ENCODE data around the gene GLE1. TPM values are rescaled to one million over a fixed set of nuclear protein-coding genes. Genes with fewer than 3 reads are reported as not detected.

The GLE1 gene, protein sequence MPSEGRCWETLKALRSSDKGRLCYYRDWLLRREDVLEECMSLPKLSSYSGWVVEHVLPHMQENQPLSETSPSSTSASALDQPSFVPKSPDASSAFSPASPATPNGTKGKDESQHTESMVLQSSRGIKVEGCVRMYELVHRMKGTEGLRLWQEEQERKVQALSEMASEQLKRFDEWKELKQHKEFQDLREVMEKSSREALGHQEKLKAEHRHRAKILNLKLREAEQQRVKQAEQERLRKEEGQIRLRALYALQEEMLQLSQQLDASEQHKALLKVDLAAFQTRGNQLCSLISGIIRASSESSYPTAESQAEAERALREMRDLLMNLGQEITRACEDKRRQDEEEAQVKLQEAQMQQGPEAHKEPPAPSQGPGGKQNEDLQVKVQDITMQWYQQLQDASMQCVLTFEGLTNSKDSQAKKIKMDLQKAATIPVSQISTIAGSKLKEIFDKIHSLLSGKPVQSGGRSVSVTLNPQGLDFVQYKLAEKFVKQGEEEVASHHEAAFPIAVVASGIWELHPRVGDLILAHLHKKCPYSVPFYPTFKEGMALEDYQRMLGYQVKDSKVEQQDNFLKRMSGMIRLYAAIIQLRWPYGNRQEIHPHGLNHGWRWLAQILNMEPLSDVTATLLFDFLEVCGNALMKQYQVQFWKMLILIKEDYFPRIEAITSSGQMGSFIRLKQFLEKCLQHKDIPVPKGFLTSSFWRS
- total RNA-seq (2022; extraction: Qiagen RNA extraction; ENCODE audit: low read depth): 29.1 to 33.7 TPM (median 30.7 TPM) in 5 replicates

GRCh38 chr9:128504485-128505413 is at the start of gene GLE1:
Gene GLE1, plus strand, starts transcription at chr9:128504719. Its CDS starts 87 bp downstream, at chr9:128504806.

GRCh38 chr9:128455849-128456612 is 48.5 kb upstream of the GLE1 start, which contains the start of gene ODF2:
Gene ODF2, plus strand, starts transcription at chr9:128456006. Its CDS starts 86 bp downstream, at chr9:128456092.

DNA sequence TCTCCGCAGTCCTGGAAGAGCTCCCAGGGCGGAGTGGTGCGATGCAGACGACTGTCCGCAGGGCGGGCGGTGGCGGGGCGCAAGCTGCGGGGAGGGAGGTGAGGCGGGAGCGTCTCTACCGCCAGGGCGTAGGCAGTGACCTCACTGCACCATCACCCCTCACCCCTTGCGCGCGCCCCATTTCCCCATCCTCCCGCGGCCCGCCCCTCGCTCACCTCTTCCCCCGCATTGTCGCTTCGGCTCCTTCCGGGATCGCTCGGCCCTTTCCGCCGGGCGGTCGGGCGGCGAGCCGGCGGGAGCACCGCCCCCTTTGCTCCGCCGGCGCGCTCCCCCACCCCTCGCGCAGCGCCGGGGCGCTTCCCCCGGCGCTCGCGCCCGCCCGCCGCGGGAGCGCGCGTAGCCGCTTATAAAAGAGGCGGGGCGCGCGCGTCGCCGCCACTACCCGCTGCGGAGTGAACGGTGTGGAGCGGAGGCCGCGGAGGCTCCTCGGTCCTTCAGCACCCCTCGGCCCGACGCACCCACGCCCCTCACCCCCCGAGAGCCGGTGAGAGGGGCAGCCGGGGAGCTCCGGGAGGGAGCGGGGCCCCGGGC is 47.7 kb downstream of the GLE1 start, which contains the start of gene SPTAN1:
Gene SPTAN1, plus strand, starts transcription at position 435 of the 591 bp plus-strand sequence. CDS start 14,154 bp downstream, outside the sequence.

Other genes starting within 250 kb of the GLE1 start
- 34.8 to 59.4 TPM (median 47.7 TPM) in 5 replicates for gene GOLGA2, start 228.7 kb upstream of the GLE1 start, total RNA-seq (2022; extraction: Qiagen RNA extraction; ENCODE audit: low read depth)
- 36.9 to 46.8 TPM (median 42.1 TPM) in 5 replicates for gene SWI5, start 228.4 kb upstream of the GLE1 start, total RNA-seq (2022; extraction: Qiagen RNA extraction; ENCODE audit: low read depth)
- gene TRUB2, start 182.3 kb upstream of the GLE1 start, total RNA-seq (2022; extraction: Qiagen RNA extraction; ENCODE audit: low read depth): 39.2 to 53.8 TPM (median 48.5 TPM) in 5 replicates
- 48.8 to 62.6 TPM (median 60.0 TPM) in 5 replicates for gene COQ4, start 181.9 kb upstream of the GLE1 start, total RNA-seq (2022; extraction: Qiagen RNA extraction; ENCODE audit: low read depth)
- gene SLC27A4, start 164.2 kb upstream of the GLE1 start, total RNA-seq (2022; extraction: Qiagen RNA extraction; ENCODE audit: low read depth): 25.0 to 52.4 TPM (median 49.5 TPM) in 5 replicates
- gene URM1, start 133.3 kb upstream of the GLE1 start, total RNA-seq (2022; extraction: Qiagen RNA extraction; ENCODE audit: low read depth): 61.0 to 87.1 TPM (median 75.2 TPM) in 5 replicates
- gene CERCAM, start 83.9 kb upstream of the GLE1 start, total RNA-seq (2022; extraction: Qiagen RNA extraction; ENCODE audit: low read depth): 30.7 to 46.8 TPM (median 37.4 TPM) in 5 replicates
- 26.8 to 29.4 TPM (median 28.0 TPM) in 5 replicates for gene ODF2, start 48.7 kb upstream of the GLE1 start, total RNA-seq (2022; extraction: Qiagen RNA extraction; ENCODE audit: low read depth)
- gene SPTAN1, start 47.9 kb downstream of the GLE1 start, total RNA-seq (2022; extraction: Qiagen RNA extraction; ENCODE audit: low read depth): 121 to 167 TPM (median 157 TPM) in 5 replicates
- 71.7 to 143 TPM (median 132 TPM) in 5 replicates for gene DYNC2I2, start 152.1 kb downstream of the GLE1 start, total RNA-seq (2022; extraction: Qiagen RNA extraction; ENCODE audit: low read depth)
- gene SET, start 184.5 kb downstream of the GLE1 start, total RNA-seq (2022; extraction: Qiagen RNA extraction; ENCODE audit: low read depth): 388 to 686 TPM (median 407 TPM) in 5 replicates
- 12.3 to 20.6 TPM (median 18.0 TPM) in 5 replicates for gene PKN3, start 197.8 kb downstream of the GLE1 start, total RNA-seq (2022; extraction: Qiagen RNA extraction; ENCODE audit: low read depth)
- 49.6 to 96.9 TPM (median 93.3 TPM) in 5 replicates for gene ZDHHC12, start 219.4 kb downstream of the GLE1 start, total RNA-seq (2022; extraction: Qiagen RNA extraction; ENCODE audit: low read depth)